GM23338 (cell line): ENCODE results near the gene ESPN. TPM values are rescaled to one million over a fixed set of nuclear protein-coding genes. Genes with fewer than 3 reads are reported as not detected.

Experiments used
- ATAC-seq: fragments of 200-7000 bp; cut with Tn5 transposase; 3 replicates; pipeline ENCODE4 v1.9.1; 2020
- DNase-seq: peaks from one replicate; pipeline ENCODE4 v3.0.0-alpha.2; 2015; ENCODE audit warnings: low spot score
- H2AFZ ChIP-seq: fragments of 200-600 bp; sonication (generic); 2 replicates; pipeline ENCODE4 v1.8.0; 2016; ENCODE audit warnings: antibody characterized with exemption, mild to moderate bottlenecking, moderate library complexity
- H3F3A ChIP-seq: fragments of 200-600 bp; sonication (generic); replicated peaks from 2 replicates; pipeline ENCODE4 v1.8.0; 2017; ENCODE audit warnings: antibody characterized with exemption, mixed run types, low read depth
- H3K27ac ChIP-seq: fragments of 200-600 bp; sonication (generic); 2 replicates; pipeline ENCODE4 v1.6.1; 2016; ENCODE audit warnings: low read depth
- H3K27me3 ChIP-seq: fragments of 200-600 bp; sonication (generic); 2 replicates; pipeline ENCODE4 v1.8.0; 2016; ENCODE audit warnings: mild to moderate bottlenecking, mixed run types, moderate library complexity; ENCODE audit not compliant: insufficient read depth
- H3K36me3 ChIP-seq: fragments of 200-600 bp; sonication (generic); 2 replicates; pipeline ENCODE4 v1.8.0; 2016; ENCODE audit warnings: mild to moderate bottlenecking; ENCODE audit not compliant: insufficient read depth
- H3K4me1 ChIP-seq: fragments of 200-600 bp; sonication (generic); 2 replicates; pipeline ENCODE4 v1.8.0; 2016; ENCODE audit warnings: mild to moderate bottlenecking, moderate library complexity; ENCODE audit not compliant: insufficient read depth
- H3K4me2 ChIP-seq: fragments of 200-600 bp; sonication (generic); 2 replicates; pipeline ENCODE4 v1.7.1; 2017; ENCODE audit warnings: mixed run types
- H3K4me3 ChIP-seq: fragments of 200-600 bp; sonication (generic); 2 replicates; pipeline ENCODE4 v1.6.1; 2016; ENCODE audit warnings: mixed run types
- H3K79me2 ChIP-seq: fragments of 200-600 bp; sonication (generic); replicated peaks from 2 replicates; pipeline ENCODE4 v1.8.0; 2017; ENCODE audit warnings: mild to moderate bottlenecking; ENCODE audit not compliant: insufficient read depth
- H3K9me2 ChIP-seq: fragments of 200-600 bp; sonication (generic); 2 replicates; pipeline ENCODE4 v1.8.0; 2017; ENCODE audit not compliant: insufficient read depth
- H4K20me1 ChIP-seq: fragments of 200-600 bp; sonication (generic); replicated peaks from 2 replicates; pipeline ENCODE4 v1.8.0; 2017; ENCODE audit warnings: mild to moderate bottlenecking; ENCODE audit not compliant: insufficient read depth
- H3K27ac Mint-ChIP-seq: 2 replicates; pipeline ENCODE4 v1.8.0; 2020; ENCODE audit warnings: inconsistent platforms, mild to moderate bottlenecking, moderate library complexity, mixed read lengths
- H3K27me3 Mint-ChIP-seq: 3 replicates; pipeline ENCODE4 v1.8.0; 2022; ENCODE audit warnings: low read depth, mild to moderate bottlenecking, moderate library complexity, mixed read lengths, inconsistent platforms; ENCODE audit not compliant: insufficient read depth, poor library complexity
- H3K36me3 Mint-ChIP-seq: 3 replicates; pipeline ENCODE4 v1.8.0; 2021; ENCODE audit warnings: low read depth, mild to moderate bottlenecking, inconsistent platforms, moderate library complexity, mixed read lengths
- H3K4me1 Mint-ChIP-seq: 3 replicates; pipeline ENCODE4 v1.8.0; 2020; ENCODE audit warnings: mild to moderate bottlenecking, inconsistent platforms, mixed read lengths
- H3K4me3 Mint-ChIP-seq: 3 replicates; pipeline ENCODE4 v1.8.0; 2021; ENCODE audit warnings: moderate library complexity, mild to moderate bottlenecking, inconsistent platforms, mixed read lengths
- H3K9me3 Mint-ChIP-seq: 3 replicates; pipeline ENCODE4 v1.8.0; 2020; ENCODE audit warnings: moderate library complexity, mild to moderate bottlenecking, inconsistent platforms, mixed read lengths
- CREB1 ChIP-seq: fragments of 250-450 bp; sonication (Bioruptor Pico); IDR thresholded peaks from 2 replicates; pipeline ENCODE4 v1.5.0; 2020; ENCODE audit warnings: low read depth, mild to moderate bottlenecking, moderate library complexity
- CTCF ChIP-seq, 2 experiments: fragments of 200-600 bp in 1 of 2; sonication (generic) in 1 of 2; conservative IDR thresholded peaks; 2 replicates each; pipeline versions ENCODE4 v1.5.1 to v1.6.1; 2016 to 2017; ENCODE audit warnings: antibody characterized with exemption in 2 of 2, low read depth in 2 of 2, mild to moderate bottlenecking in 2 of 2, moderate library complexity in 1 of 2
- ETS1 ChIP-seq: IDR thresholded peaks from 2 replicates; pipeline ENCODE4 v1.6.1; 2016; ENCODE audit warnings: antibody characterized with exemption
- EZH2 ChIP-seq: fragments of 200-600 bp; sonication (generic); IDR thresholded peaks from one replicate; pipeline ENCODE4 v1.8.0; 2017; ENCODE audit warnings: antibody characterized with exemption, mild to moderate bottlenecking, low read depth; ENCODE audit not compliant: unreplicated experiment
- EZH2phosphoT487 ChIP-seq: fragments of 200-600 bp; sonication (generic); IDR thresholded peaks from one replicate; pipeline ENCODE4 v1.8.1; 2018; ENCODE audit warnings: antibody characterized with exemption; ENCODE audit not compliant: unreplicated experiment
- JUNB ChIP-seq: IDR thresholded peaks from one replicate; pipeline ENCODE4 v1.6.1; 2016; ENCODE audit warnings: antibody characterized with exemption; ENCODE audit not compliant: unreplicated experiment
- NANOG ChIP-seq: IDR thresholded peaks from 2 replicates; pipeline ENCODE4 v1.6.1; 2016; ENCODE audit warnings: antibody characterized with exemption, borderline replicate concordance
- POLR2AphosphoS5 ChIP-seq: IDR thresholded peaks from 2 replicates; pipeline ENCODE4 v1.6.1; 2016; ENCODE audit warnings: antibody characterized with exemption, low read depth
- REST ChIP-seq: IDR thresholded peaks from one replicate; pipeline ENCODE4 v1.6.1; 2018; ENCODE audit warnings: antibody characterized with exemption; ENCODE audit not compliant: unreplicated experiment
- STAT1 ChIP-seq: IDR thresholded peaks from one replicate; pipeline ENCODE4 v1.6.1; 2016; ENCODE audit warnings: antibody characterized with exemption; ENCODE audit not compliant: unreplicated experiment
- ZNF114 ChIP-seq: fragments of 250-450 bp; sonication (Bioruptor Pico); IDR thresholded peaks from 2 replicates; pipeline ENCODE4 v1.5.0; 2020; ENCODE audit warnings: mild to moderate bottlenecking, moderate library complexity
- ZNF331 ChIP-seq: fragments of 250-450 bp; sonication (Bioruptor Pico); IDR thresholded peaks from 2 replicates; pipeline ENCODE4 v1.5.0; 2020; ENCODE audit warnings: low read depth, mild to moderate bottlenecking, moderate library complexity
- ZNF462 ChIP-seq: fragments of 250-450 bp; sonication (Bioruptor Pico); IDR thresholded peaks from 2 replicates; pipeline ENCODE4 v1.5.0; 2020; ENCODE audit warnings: mild to moderate bottlenecking, moderate library complexity
- polyA plus RNA-seq: library from polyadenylated mRNA; unstranded; fragments of >200 nt; fragmentation: Nextera tagmentation; extraction: Ambion mirVana; gene quantifications from 2 replicates; pipeline ENCODE4 v1.2.1, GENCODE V29; 2016
- total RNA-seq: library from RNA; depleted of rRNA; stranded (reverse); fragments of >200 nt; shearing (Covaris generic); gene quantifications from 2 replicates; pipeline ENCODE4 v1.2.3, GENCODE V29; 2014

ESPN gene
- total and polyA plus RNA-seq, 2 experiments from 2014 or later: 12.2 to 13.6 TPM

GRCh38 chr1:6473974-6474814 lies 49.6 kb downstream of the ESPN start:
- no peak overlapping the region for H3K4me3 ChIP-seq
- H3K27me3 Mint-ChIP-seq: peaks cover 10% of the 10 kb centered on the region
- H3K9me3 Mint-ChIP-seq: no peaks in the 10 kb centered on the region
- ATAC-seq (peak; percentile 39), DNase-seq (no peak)
- no peak overlapping the region for H3K27ac Mint-ChIP-seq
- H3K9me2 ChIP-seq: no peaks in the 10 kb centered on the region
- H3K79me2 ChIP-seq: no peaks in the 10 kb centered on the region
- no peak overlapping the region for H3K27ac ChIP-seq
- peaks cover 25% of the 10 kb centered on the region for H3K36me3 Mint-ChIP-seq
- no peak overlapping the region for H3K4me3 Mint-ChIP-seq
- H3K27me3 ChIP-seq: no peaks in the 10 kb centered on the region
- peaks cover 31% of the 10 kb centered on the region; the same call in 1 of the 2 replicates for H3F3A ChIP-seq
- peaks cover 35% of the 10 kb centered on the region for H3K4me1 Mint-ChIP-seq
- H3K4me2 ChIP-seq: peak overlapping the region; percentile 48; the same call in 1 of the 2 replicates
- peaks cover 5% of the 10 kb centered on the region for H4K20me1 ChIP-seq
- H2AFZ ChIP-seq: no peak overlapping the region
- H3K4me1 ChIP-seq: peaks cover 21% of the 10 kb centered on the region; the same call in 1 of the 2 replicates
- no peaks in the 10 kb centered on the region for H3K36me3 ChIP-seq
- TF ChIP-seq JUNB (no peak), NANOG (no peak), STAT1 (no peak), EZH2 (no peak), CTCF (conservative IDR thresholded peaks at IDR 0.05; ENCODE audit: low read depth in 2 of 2) (no peak), ZNF462 (no peak), ETS1 (no peak), ZNF114 (CRISPR knock-in tag) (no peak), CREB1 (no peak), POLR2AphosphoS5 (no peak), EZH2phosphoT487 (no peak), REST (no peak), ZNF331 (CRISPR knock-in tag) (no peak)
